ENCODE measurements around the gene SHB.

GRCh38 chr9:38091310-38092199 is 22.5 kb upstream of the SHB start:
- no peak for TF ChIP-seq POLR2A (IDR thresholded peaks at IDR 0.05)
- no peak for TF ChIP-seq CTCF (IDR thresholded peaks at IDR 0.05)
- no peak for TF ChIP-seq EP300 (IDR thresholded peaks at IDR 0.05)
